Measurements from ENCODE around the gene GNLY. TPM values are rescaled to one million over a fixed set of nuclear protein-coding genes. Genes with fewer than 3 reads are reported as not detected.

The GNLY gene
- polyA plus RNA-seq, 1 of the 3 experiments (the other 2 are of a cell fraction) = not detected

- Histone ChIP-seq H3K36me3 (replicated peaks in 1 of 2; ENCODE audit: control insufficient read depth in 1 of 2, insufficient read depth in 2 of 2, low read length in 1 of 2) (no peaks in the 10 kb centered on the region), H2AFZ (ENCODE audit: low read depth) (no peak overlapping the region), H3K27me3 (ENCODE audit: insufficient read depth) (no peaks in the 10 kb centered on the region), H4K20me1 (ENCODE audit: insufficient read depth) (no peaks in the 10 kb centered on the region), H3F3A (replicated peaks; ENCODE audit: insufficient read depth) (peaks cover 3% of the 10 kb centered on the region), H3K4me3 (ENCODE audit: low read depth in 2 of 2, low read length in 1 of 2) (no peak overlapping the region), H3K9ac (no peak overlapping the region), H3K9me3 (no peaks in the 10 kb centered on the region), H3K4me1 (ENCODE audit: control insufficient read depth in 1 of 2, insufficient read depth in 2 of 2, low read depth in 1 of 2, low read length in 1 of 2) (peaks cover 0 to 11% of the 10 kb centered on the region in 2 experiments; a peak in 2 of 4 replicates), H3K4me2 (no peak overlapping the region), H3K27ac (ENCODE audit: low read depth in 2 of 2, low read length in 1 of 2) (no peak overlapping the region), H3K79me2 (ENCODE audit: insufficient read depth) (no peaks in the 10 kb centered on the region), H3K9me2 (no peaks in the 10 kb centered on the region)
- no peak for DNase-seq
- WGBS (ENCODE audit: low lambda C conversion rate) = 90% methylated on average over 10 of the region's 10 CpGs
- ChIA-PET CTCF (interaction anchor here (1.0 to 3.9 kb wide), 2 partner anchors 86 to 90 kb away, joined by 3 to 70 read pairs; no protein-coding TSS in a partner anchor), POLR2A (no interaction called here)
- TF ChIP-seq TAF1 (IDR thresholded peaks at IDR 0.05; ENCODE audit: borderline replicate concordance, low read depth, low read length) = no peak
- no peak for TF ChIP-seq MXI1 (IDR thresholded peaks at IDR 0.05; ENCODE audit: low read depth, low read length)
- no peak for TF ChIP-seq RCOR1 (IDR thresholded peaks at IDR 0.05; ENCODE audit: low read length)
- TF ChIP-seq POLR2AphosphoS5 (IDR thresholded peaks at IDR 0.05; ENCODE audit: low read depth, low read length) = no peak
- TF ChIP-seq, protein P1, sequence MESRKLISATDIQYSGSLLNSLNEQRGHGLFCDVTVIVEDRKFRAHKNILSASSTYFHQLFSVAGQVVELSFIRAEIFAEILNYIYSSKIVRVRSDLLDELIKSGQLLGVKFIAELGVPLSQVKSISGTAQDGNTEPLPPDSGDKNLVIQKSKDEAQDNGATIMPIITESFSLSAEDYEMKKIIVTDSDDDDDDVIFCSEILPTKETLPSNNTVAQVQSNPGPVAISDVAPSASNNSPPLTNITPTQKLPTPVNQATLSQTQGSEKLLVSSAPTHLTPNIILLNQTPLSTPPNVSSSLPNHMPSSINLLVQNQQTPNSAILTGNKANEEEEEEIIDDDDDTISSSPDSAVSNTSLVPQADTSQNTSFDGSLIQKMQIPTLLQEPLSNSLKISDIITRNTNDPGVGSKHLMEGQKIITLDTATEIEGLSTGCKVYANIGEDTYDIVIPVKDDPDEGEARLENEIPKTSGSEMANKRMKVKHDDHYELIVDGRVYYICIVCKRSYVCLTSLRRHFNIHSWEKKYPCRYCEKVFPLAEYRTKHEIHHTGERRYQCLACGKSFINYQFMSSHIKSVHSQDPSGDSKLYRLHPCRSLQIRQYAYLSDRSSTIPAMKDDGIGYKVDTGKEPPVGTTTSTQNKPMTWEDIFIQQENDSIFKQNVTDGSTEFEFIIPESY (IDR thresholded peaks at IDR 0.05; ENCODE audit: borderline replicate concordance, low read depth) = no peak
- no peak for TF ChIP-seq RAD21 (IDR thresholded peaks at IDR 0.05; ENCODE audit: low read length)
- TF ChIP-seq FOXM1 (IDR thresholded peaks at IDR 0.05; ENCODE audit: low read depth) = no peak
Measured at GRCh38 chr2:85727798-85728197, 33.6 kb downstream of the GNLY start.

DNA sequence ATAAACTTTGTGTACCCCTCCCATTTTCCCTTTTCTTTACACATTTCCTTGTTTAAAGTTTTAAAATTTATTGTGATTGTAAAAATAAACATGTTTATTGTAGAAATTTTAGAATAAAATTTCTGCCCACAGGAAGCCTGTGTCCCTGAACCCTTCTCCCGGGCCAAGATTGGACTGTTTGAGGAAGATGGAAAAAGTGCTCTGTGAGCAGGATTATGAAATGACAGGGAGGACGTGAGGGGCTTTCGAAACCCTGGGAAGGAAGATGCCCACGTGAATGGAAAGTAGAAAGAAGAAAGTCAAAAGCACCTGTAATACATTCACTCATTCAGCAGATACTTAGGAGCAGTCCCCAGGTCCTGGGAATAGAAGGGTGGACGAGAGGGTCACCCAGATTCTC lies 34.2 kb downstream of the GNLY start:
- CTCF ChIA-PET = interaction anchor here (0.6 to 2.5 kb wide), 53 partner anchors 10 to 577 kb away, joined by 3 to 231 read pairs (median 6); partner anchors contain the start of genes ATOH8 and GNLY
- Histone ChIP-seq H3K27me3 (ENCODE audit: insufficient read depth) (no peaks in the 10 kb centered on the region), H3K9me3 (no peaks in the 10 kb centered on the region), H3K9ac (no peak overlapping the region), H3K27ac (ENCODE audit: low read depth in 2 of 2, low read length in 1 of 2) (no peak overlapping the region), H3K36me3 (replicated peaks in 1 of 2; ENCODE audit: control insufficient read depth in 1 of 2, insufficient read depth in 2 of 2, low read length in 1 of 2) (no peaks in the 10 kb centered on the region), H3K9me2 (no peaks in the 10 kb centered on the region), H3K4me3 (ENCODE audit: low read depth in 2 of 2, low read length in 1 of 2) (no peak overlapping the region), H2AFZ (ENCODE audit: low read depth) (no peak overlapping the region), H3K4me2 (no peak overlapping the region), H3F3A (replicated peaks; ENCODE audit: insufficient read depth) (peaks cover 3% of the 10 kb centered on the region), H3K4me1 (ENCODE audit: control insufficient read depth in 1 of 2, insufficient read depth in 2 of 2, low read depth in 1 of 2, low read length in 1 of 2) (peaks cover 0 to 11% of the 10 kb centered on the region in 2 experiments; a peak in 2 of 4 replicates), H4K20me1 (ENCODE audit: insufficient read depth) (no peaks in the 10 kb centered on the region), H3K79me2 (ENCODE audit: insufficient read depth) (no peaks in the 10 kb centered on the region)
- no peak for TF ChIP-seq ELF1 (IDR thresholded peaks at IDR 0.05)
- TF ChIP-seq JUND (IDR thresholded peaks at IDR 0.05) = no peak
- TF ChIP-seq YY1 (IDR thresholded peaks at IDR 0.05; ENCODE audit: low read depth) = no peak
- no peak for TF ChIP-seq SMC3 (IDR thresholded peaks at IDR 0.05; ENCODE audit: low read depth, low read length)
- no peak for TF ChIP-seq RAD21 (IDR thresholded peaks at IDR 0.05; ENCODE audit: low read length)
- TF ChIP-seq TAF1 (IDR thresholded peaks at IDR 0.05; ENCODE audit: borderline replicate concordance, low read depth, low read length) = no peak
- no peak for TF ChIP-seq FOXM1 (IDR thresholded peaks at IDR 0.05; ENCODE audit: low read depth)
- no peak for TF ChIP-seq FOSL2 (IDR thresholded peaks at IDR 0.05; ENCODE audit: borderline replicate concordance, low read depth)
- no peak for TF ChIP-seq RXRA (IDR thresholded peaks at IDR 0.05; ENCODE audit: borderline replicate concordance, low read depth)
- TF ChIP-seq, protein P2, sequence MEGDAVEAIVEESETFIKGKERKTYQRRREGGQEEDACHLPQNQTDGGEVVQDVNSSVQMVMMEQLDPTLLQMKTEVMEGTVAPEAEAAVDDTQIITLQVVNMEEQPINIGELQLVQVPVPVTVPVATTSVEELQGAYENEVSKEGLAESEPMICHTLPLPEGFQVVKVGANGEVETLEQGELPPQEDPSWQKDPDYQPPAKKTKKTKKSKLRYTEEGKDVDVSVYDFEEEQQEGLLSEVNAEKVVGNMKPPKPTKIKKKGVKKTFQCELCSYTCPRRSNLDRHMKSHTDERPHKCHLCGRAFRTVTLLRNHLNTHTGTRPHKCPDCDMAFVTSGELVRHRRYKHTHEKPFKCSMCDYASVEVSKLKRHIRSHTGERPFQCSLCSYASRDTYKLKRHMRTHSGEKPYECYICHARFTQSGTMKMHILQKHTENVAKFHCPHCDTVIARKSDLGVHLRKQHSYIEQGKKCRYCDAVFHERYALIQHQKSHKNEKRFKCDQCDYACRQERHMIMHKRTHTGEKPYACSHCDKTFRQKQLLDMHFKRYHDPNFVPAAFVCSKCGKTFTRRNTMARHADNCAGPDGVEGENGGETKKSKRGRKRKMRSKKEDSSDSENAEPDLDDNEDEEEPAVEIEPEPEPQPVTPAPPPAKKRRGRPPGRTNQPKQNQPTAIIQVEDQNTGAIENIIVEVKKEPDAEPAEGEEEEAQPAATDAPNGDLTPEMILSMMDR (IDR thresholded peaks at IDR 0.05) = no peak
- TF ChIP-seq USF1 (IDR thresholded peaks at IDR 0.05; ENCODE audit: borderline replicate concordance, low read depth) = no peak
- TF ChIP-seq MEF2A (IDR thresholded peaks at IDR 0.05; ENCODE audit: borderline replicate concordance, low read depth) = no peak
- TF ChIP-seq NRF1 (IDR thresholded peaks at IDR 0.05; ENCODE audit: low read depth, low read length) = no peak
- no peak for TF ChIP-seq USF2 (IDR thresholded peaks at IDR 0.05; ENCODE audit: borderline replicate concordance, low read depth, low read length)
- POLR2A ChIA-PET = interaction anchor here (1.0 kb wide), 1 partner anchor 86 kb away, joined by 5 read pairs; no protein-coding TSS in a partner anchor
- 71% methylated on average over 5 of the region's 5 CpGs for WGBS (ENCODE audit: low lambda C conversion rate)
- no peak for DNase-seq
